Stimulated activated CD4-positive, alpha-beta T cell treated with anti-CD3 and anti-CD28 coated beads, TNF-alpha, amount 100 ng/mL, for 48 hours (primary cell): ENCODE measurements around the gene SIL1.
"Not testable (repeated sequence)": the region's sequence is repeated elsewhere in the genome, so short reads cannot be mapped to it uniquely, and the experiment has no call there.

ENCODE experiments used
- DNase-seq, 3 donors: peaks; one replicate each; pipeline ENCODE4 v3.0.0-alpha.2; 2020; ENCODE audit warnings: low read depth in 3 of 3

The SIL1 gene

GRCh38 chr5:139025651-139026050 lies 172.5 kb downstream of the SIL1 start:
- DNase-seq, result no peak

GRCh38 chr5:139023286-139023685 lies 174.9 kb downstream of the SIL1 start:
- no peak for DNase-seq

GRCh38 chr5:139022528-139022927 lies 175.6 kb downstream of the SIL1 start:
- no peak for DNase-seq

- no peak for DNase-seq
These were observed 176.8 kb downstream of the SIL1 start for GRCh38 chr5:139021346-139021745.

GRCh38 chr5:139019880-139020279 lies 178.3 kb downstream of the SIL1 start:
- no peak for DNase-seq

GRCh38 chr5:139019211-139019610 lies 179.0 kb downstream of the SIL1 start:
- DNase-seq, result no peak

- no peak for DNase-seq
These were observed 180.5 kb downstream of the SIL1 start for GRCh38 chr5:139017624-139018023.

GRCh38 chr5:139016186-139016585 lies 182.0 kb downstream of the SIL1 start:
- no peak for DNase-seq

- DNase-seq, result no peak
These were observed 183.4 kb downstream of the SIL1 start for GRCh38 chr5:139014726-139015125.

- DNase-seq, result no peak
These were observed 186.0 kb downstream of the SIL1 start for GRCh38 chr5:139012176-139012575.

- DNase-seq, result not testable (repeated sequence)
These were observed 187.0 kb downstream of the SIL1 start for GRCh38 chr5:139011156-139011555.

GRCh38 chr5:139004374-139005307 lies 193.5 kb downstream of the SIL1 start:
- no peak for DNase-seq

GRCh38 chr5:138999674-139000073 lies 198.5 kb downstream of the SIL1 start:
- DNase-seq, result no peak

GRCh38 chr5:138998521-138998920 lies 199.6 kb downstream of the SIL1 start:
- DNase-seq, result no peak

- no peak for DNase-seq
These were observed 202.0 kb downstream of the SIL1 start for GRCh38 chr5:138996120-138996519.

GRCh38 chr5:138990986-138991590 lies 207.1 kb downstream of the SIL1 start:
- no peak for DNase-seq

- no peak for DNase-seq
These were observed 208.4 kb downstream of the SIL1 start for GRCh38 chr5:138989720-138990119.

GRCh38 chr5:138986186-138986800 lies 211.9 kb downstream of the SIL1 start:
- DNase-seq, result no peak

GRCh38 chr5:138985683-138986082 lies 212.5 kb downstream of the SIL1 start:
- no peak for DNase-seq

- DNase-seq, result no peak
These were observed 212.9 kb downstream of the SIL1 start for GRCh38 chr5:138985256-138985655.

GRCh38 chr5:138983984-138984383 lies 214.2 kb downstream of the SIL1 start:
- no peak for DNase-seq

- DNase-seq, result no peak
These were observed 216.6 kb downstream of the SIL1 start for GRCh38 chr5:138981586-138981985.

- DNase-seq, result no peak
These were observed 217.0 kb downstream of the SIL1 start for GRCh38 chr5:138981131-138981530.
